Measurements from ENCODE around the gene CUX1.

CUX1 gene

GRCh38 chr7:101900103-101900502 is 82.7 kb downstream of the CUX1 start:
- DNase-seq = no peak

- no peak for DNase-seq
Measured at GRCh38 chr7:101901661-101902491, 84.5 kb downstream of the CUX1 start.

GRCh38 chr7:101902680-101903514 is 85.5 kb downstream of the CUX1 start:
- no peak for DNase-seq

GRCh38 chr7:101903515-101903868 is 86.1 kb downstream of the CUX1 start:
- no peak for DNase-seq

- DNase-seq = no peak
Measured at GRCh38 chr7:101904019-101904418, 86.6 kb downstream of the CUX1 start.

GRCh38 chr7:101905203-101905865 is 87.9 kb downstream of the CUX1 start:
- DNase-seq = no peak

GRCh38 chr7:101906291-101907240 is 89.1 kb downstream of the CUX1 start:
- no peak for DNase-seq

- DNase-seq = no peak
Measured at GRCh38 chr7:101910991-101911799, 93.8 kb downstream of the CUX1 start.

GRCh38 chr7:101911800-101912715 is 94.6 kb downstream of the CUX1 start:
- no peak for DNase-seq

- DNase-seq = no peak
Measured at GRCh38 chr7:101912716-101913110, 95.3 kb downstream of the CUX1 start.

GRCh38 chr7:101913247-101913721 is 95.9 kb downstream of the CUX1 start:
- DNase-seq = no peak

GRCh38 chr7:101913851-101914250 is 96.4 kb downstream of the CUX1 start:
- DNase-seq = no peak

GRCh38 chr7:101915000-101915399 is 97.6 kb downstream of the CUX1 start:
- DNase-seq = no peak

- no peak for DNase-seq
Measured at GRCh38 chr7:101916041-101916800, 98.8 kb downstream of the CUX1 start.

GRCh38 chr7:101916876-101917275 is 99.5 kb downstream of the CUX1 start:
- no peak for DNase-seq

GRCh38 chr7:101917566-101917965 is 100.1 kb downstream of the CUX1 start:
- no peak for DNase-seq

- no peak for DNase-seq
Measured at GRCh38 chr7:101918426-101918825, 101.0 kb downstream of the CUX1 start.

GRCh38 chr7:101919363-101920115 is 102.1 kb downstream of the CUX1 start:
- DNase-seq = no peak

GRCh38 chr7:101921061-101921460 is 103.6 kb downstream of the CUX1 start:
- DNase-seq = no peak
